ENCODE measurements around the gene PPFIBP2.

Gene PPFIBP2

GRCh38 chr11:7593481-7593880 is 79.7 kb downstream of the PPFIBP2 start:
- H3K4me1 ChIP-seq (ENCODE audit: control insufficient read depth, insufficient read depth, low read length) = no peaks in the 10 kb centered on the region
- TF ChIP-seq WT1 (tag by site-specific recombination; IDR thresholded peaks at IDR 0.05) = no peak
- TF ChIP-seq ZNF623 (tag by site-specific recombination; IDR thresholded peaks at IDR 0.05) = no peak
- no peak for TF ChIP-seq ZNF335 (tag by site-specific recombination; conservative IDR thresholded peaks at IDR 0.05)
- no peak for TF ChIP-seq ZSCAN16 (tag by site-specific recombination; IDR thresholded peaks at IDR 0.05)
- no peak for TF ChIP-seq YY2 (tag by site-specific recombination; IDR thresholded peaks at IDR 0.05)
- no peak for TF ChIP-seq ZNF341 (tag by site-specific recombination; IDR thresholded peaks at IDR 0.05; ENCODE audit: low read depth)
- TF ChIP-seq, protein P1, sequence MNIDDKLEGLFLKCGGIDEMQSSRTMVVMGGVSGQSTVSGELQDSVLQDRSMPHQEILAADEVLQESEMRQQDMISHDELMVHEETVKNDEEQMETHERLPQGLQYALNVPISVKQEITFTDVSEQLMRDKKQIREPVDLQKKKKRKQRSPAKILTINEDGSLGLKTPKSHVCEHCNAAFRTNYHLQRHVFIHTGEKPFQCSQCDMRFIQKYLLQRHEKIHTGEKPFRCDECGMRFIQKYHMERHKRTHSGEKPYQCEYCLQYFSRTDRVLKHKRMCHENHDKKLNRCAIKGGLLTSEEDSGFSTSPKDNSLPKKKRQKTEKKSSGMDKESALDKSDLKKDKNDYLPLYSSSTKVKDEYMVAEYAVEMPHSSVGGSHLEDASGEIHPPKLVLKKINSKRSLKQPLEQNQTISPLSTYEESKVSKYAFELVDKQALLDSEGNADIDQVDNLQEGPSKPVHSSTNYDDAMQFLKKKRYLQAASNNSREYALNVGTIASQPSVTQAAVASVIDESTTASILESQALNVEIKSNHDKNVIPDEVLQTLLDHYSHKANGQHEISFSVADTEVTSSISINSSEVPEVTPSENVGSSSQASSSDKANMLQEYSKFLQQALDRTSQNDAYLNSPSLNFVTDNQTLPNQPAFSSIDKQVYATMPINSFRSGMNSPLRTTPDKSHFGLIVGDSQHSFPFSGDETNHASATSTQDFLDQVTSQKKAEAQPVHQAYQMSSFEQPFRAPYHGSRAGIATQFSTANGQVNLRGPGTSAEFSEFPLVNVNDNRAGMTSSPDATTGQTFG (tag by site-specific recombination; IDR thresholded peaks at IDR 0.05; ENCODE audit: borderline replicate concordance) = no peak
- TF ChIP-seq, protein P2, sequence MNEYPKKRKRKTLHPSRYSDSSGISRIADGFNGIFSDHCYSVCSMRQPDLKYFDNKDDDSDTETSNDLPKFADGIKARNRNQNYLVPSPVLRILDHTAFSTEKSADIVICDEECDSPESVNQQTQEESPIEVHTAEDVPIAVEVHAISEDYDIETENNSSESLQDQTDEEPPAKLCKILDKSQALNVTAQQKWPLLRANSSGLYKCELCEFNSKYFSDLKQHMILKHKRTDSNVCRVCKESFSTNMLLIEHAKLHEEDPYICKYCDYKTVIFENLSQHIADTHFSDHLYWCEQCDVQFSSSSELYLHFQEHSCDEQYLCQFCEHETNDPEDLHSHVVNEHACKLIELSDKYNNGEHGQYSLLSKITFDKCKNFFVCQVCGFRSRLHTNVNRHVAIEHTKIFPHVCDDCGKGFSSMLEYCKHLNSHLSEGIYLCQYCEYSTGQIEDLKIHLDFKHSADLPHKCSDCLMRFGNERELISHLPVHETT (tag by site-specific recombination; IDR thresholded peaks at IDR 0.05) = no peak
- TF ChIP-seq, protein P3, sequence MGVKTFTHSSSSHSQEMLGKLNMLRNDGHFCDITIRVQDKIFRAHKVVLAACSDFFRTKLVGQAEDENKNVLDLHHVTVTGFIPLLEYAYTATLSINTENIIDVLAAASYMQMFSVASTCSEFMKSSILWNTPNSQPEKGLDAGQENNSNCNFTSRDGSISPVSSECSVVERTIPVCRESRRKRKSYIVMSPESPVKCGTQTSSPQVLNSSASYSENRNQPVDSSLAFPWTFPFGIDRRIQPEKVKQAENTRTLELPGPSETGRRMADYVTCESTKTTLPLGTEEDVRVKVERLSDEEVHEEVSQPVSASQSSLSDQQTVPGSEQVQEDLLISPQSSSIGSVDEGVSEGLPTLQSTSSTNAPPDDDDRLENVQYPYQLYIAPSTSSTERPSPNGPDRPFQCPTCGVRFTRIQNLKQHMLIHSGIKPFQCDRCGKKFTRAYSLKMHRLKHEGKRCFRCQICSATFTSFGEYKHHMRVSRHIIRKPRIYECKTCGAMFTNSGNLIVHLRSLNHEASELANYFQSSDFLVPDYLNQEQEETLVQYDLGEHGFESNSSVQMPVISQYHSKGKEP (tag by site-specific recombination; IDR thresholded peaks at IDR 0.05) = no peak
- no peak for TF ChIP-seq ZNF354C (tag by site-specific recombination; IDR thresholded peaks at IDR 0.05; ENCODE audit: borderline replicate concordance, low read depth)
- no peak for TF ChIP-seq ZNF624 (tag by site-specific recombination; IDR thresholded peaks at IDR 0.05)
- TF ChIP-seq ZNF677 (tag by site-specific recombination; IDR thresholded peaks at IDR 0.05) = no peak
- TF ChIP-seq ZSCAN23 (tag by site-specific recombination; IDR thresholded peaks at IDR 0.05) = no peak
- no peak for TF ChIP-seq CTCF (tag by site-specific recombination; IDR thresholded peaks at IDR 0.05)
- TF ChIP-seq ZNF670 (tag by site-specific recombination; IDR thresholded peaks at IDR 0.05; ENCODE audit: low read depth) = no peak
- TF ChIP-seq KLF8 (tag by site-specific recombination; IDR thresholded peaks at IDR 0.05) = no peak
- TF ChIP-seq ZNF223 (tag by site-specific recombination; IDR thresholded peaks at IDR 0.05) = no peak
- TF ChIP-seq, protein P4, sequence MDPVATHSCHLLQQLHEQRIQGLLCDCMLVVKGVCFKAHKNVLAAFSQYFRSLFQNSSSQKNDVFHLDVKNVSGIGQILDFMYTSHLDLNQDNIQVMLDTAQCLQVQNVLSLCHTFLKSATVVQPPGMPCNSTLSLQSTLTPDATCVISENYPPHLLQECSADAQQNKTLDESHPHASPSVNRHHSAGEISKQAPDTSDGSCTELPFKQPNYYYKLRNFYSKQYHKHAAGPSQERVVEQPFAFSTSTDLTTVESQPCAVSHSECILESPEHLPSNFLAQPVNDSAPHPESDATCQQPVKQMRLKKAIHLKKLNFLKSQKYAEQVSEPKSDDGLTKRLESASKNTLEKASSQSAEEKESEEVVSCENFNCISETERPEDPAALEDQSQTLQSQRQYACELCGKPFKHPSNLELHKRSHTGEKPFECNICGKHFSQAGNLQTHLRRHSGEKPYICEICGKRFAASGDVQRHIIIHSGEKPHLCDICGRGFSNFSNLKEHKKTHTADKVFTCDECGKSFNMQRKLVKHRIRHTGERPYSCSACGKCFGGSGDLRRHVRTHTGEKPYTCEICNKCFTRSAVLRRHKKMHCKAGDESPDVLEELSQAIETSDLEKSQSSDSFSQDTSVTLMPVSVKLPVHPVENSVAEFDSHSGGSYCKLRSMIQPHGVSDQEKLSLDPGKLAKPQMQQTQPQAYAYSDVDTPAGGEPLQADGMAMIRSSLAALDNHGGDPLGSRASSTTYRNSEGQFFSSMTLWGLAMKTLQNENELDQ (tag by site-specific recombination; IDR thresholded peaks at IDR 0.05; ENCODE audit: low read depth) = no peak
- no peak for TF ChIP-seq ZNF302 (tag by site-specific recombination; IDR thresholded peaks at IDR 0.05; ENCODE audit: low read depth)
- ChIA-PET CTCF (interaction anchor here (1.8 kb wide), 1 partner anchor 22 kb away, joined by 4 read pairs; no protein-coding TSS in a partner anchor), POLR2A (no interaction called here)
- H3K27ac ChIP-seq (ENCODE audit: extremely low read depth, low read depth, low read length) = no peak overlapping the region
- H3K36me3 ChIP-seq (ENCODE audit: control insufficient read depth in 2 of 2, insufficient read depth in 1 of 2, low read length in 2 of 2) = peaks cover 0 to 9% of the 10 kb centered on the region in 2 experiments; a peak in 1 of 3 replicates
- H3K4me3 ChIP-seq (ENCODE audit: low read depth, low read length) = no peak overlapping the region
- H3K9me3 ChIP-seq (ENCODE audit: control insufficient read depth, insufficient read depth, low read depth, low read length) = no peaks in the 10 kb centered on the region

All from HEK293 (cell line).